ENCODE measurements around the gene COMMD6.

DNA sequence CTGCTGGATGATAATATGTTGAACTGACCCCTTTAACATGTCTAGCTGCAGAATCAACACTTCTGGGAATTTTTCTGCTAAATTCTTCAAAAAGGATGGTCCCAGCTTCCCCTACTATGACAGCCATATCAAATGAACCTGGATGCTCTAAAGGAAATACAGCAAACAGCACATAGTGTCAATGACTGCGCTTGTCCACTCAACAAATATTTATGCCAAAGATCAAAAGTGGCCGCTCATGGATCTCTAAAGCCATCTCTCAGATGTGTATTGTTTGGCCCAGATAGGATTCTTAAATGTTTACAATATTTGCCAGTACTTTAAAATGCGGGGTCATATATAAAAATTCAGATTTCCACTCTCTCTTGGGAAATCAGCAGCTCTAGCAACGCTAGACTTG, 59.0 kb downstream of the COMMD6 start:
- no peak for TF ChIP-seq POLR2A (IDR thresholded peaks at IDR 0.05)
- TF ChIP-seq, protein P1, sequence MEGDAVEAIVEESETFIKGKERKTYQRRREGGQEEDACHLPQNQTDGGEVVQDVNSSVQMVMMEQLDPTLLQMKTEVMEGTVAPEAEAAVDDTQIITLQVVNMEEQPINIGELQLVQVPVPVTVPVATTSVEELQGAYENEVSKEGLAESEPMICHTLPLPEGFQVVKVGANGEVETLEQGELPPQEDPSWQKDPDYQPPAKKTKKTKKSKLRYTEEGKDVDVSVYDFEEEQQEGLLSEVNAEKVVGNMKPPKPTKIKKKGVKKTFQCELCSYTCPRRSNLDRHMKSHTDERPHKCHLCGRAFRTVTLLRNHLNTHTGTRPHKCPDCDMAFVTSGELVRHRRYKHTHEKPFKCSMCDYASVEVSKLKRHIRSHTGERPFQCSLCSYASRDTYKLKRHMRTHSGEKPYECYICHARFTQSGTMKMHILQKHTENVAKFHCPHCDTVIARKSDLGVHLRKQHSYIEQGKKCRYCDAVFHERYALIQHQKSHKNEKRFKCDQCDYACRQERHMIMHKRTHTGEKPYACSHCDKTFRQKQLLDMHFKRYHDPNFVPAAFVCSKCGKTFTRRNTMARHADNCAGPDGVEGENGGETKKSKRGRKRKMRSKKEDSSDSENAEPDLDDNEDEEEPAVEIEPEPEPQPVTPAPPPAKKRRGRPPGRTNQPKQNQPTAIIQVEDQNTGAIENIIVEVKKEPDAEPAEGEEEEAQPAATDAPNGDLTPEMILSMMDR (IDR thresholded peaks at IDR 0.05), result no peak

Data from body of pancreas (tissue), 4 donors.